ENCODE measurements around the gene MBIP. TPM values are rescaled to one million over a fixed set of nuclear protein-coding genes. Genes with fewer than 3 reads are reported as not detected.

Gene MBIP
- total RNA-seq, 2 donors from 2014 or later, result 4.5 to 10.1 TPM

- H3K9me3 ChIP-seq, result no peaks in the 10 kb centered on the region
- H3K27me3 ChIP-seq, result no peaks in the 10 kb centered on the region
- no peaks in the 10 kb centered on the region for H3K4me1 ChIP-seq
- no peak for TF ChIP-seq CTCF (IDR thresholded peaks at IDR 0.05)
- peaks cover 62% of the 10 kb centered on the region for H3K36me3 ChIP-seq
- no peak overlapping the region for H3K27ac ChIP-seq
- DNase-seq (ENCODE audit: low spot score), result no peak
- H3K4me3 ChIP-seq, result no peak overlapping the region
Observed at GRCh38 chr14:36306836-36307235, 13.6 kb downstream of the MBIP start.

- Histone ChIP-seq H3K27ac (no peak overlapping the region), H3K4me3 (no peak overlapping the region), H3K4me1 (no peaks in the 10 kb centered on the region), H3K36me3 (peaks cover 50% of the 10 kb centered on the region), H3K27me3 (no peaks in the 10 kb centered on the region), H3K9me3 (no peaks in the 10 kb centered on the region)
- DNase-seq (ENCODE audit: low spot score), result no peak
- no peak for TF ChIP-seq CTCF (IDR thresholded peaks at IDR 0.05)
Observed at GRCh38 chr14:36304895-36305294, 15.5 kb downstream of the MBIP start.

GRCh38 chr14:36303960-36304359, 16.5 kb downstream of the MBIP start:
- Histone ChIP-seq H3K27me3 (no peaks in the 10 kb centered on the region), H3K27ac (no peak overlapping the region), H3K9me3 (no peaks in the 10 kb centered on the region), H3K4me3 (no peak overlapping the region), H3K36me3 (peaks cover 45% of the 10 kb centered on the region), H3K4me1 (no peaks in the 10 kb centered on the region)
- no peak for DNase-seq (ENCODE audit: low spot score)
- no peak for TF ChIP-seq CTCF (IDR thresholded peaks at IDR 0.05)

GRCh38 chr14:36302823-36303222, 17.6 kb downstream of the MBIP start:
- peaks cover 47% of the 10 kb centered on the region for H3K36me3 ChIP-seq
- H3K4me1 ChIP-seq, result no peaks in the 10 kb centered on the region
- no peaks in the 10 kb centered on the region for H3K9me3 ChIP-seq
- DNase-seq (ENCODE audit: low spot score), result no peak
- TF ChIP-seq CTCF (IDR thresholded peaks at IDR 0.05), result no peak
- no peak overlapping the region for H3K4me3 ChIP-seq
- no peak overlapping the region for H3K27ac ChIP-seq
- H3K27me3 ChIP-seq, result no peaks in the 10 kb centered on the region

GRCh38 chr14:36301159-36301558, 19.3 kb downstream of the MBIP start:
- H3K4me3 ChIP-seq, result no peak overlapping the region
- H3K27ac ChIP-seq, result no peak overlapping the region
- DNase-seq (ENCODE audit: low spot score), result no peak
- peaks cover 42% of the 10 kb centered on the region for H3K36me3 ChIP-seq
- TF ChIP-seq CTCF (IDR thresholded peaks at IDR 0.05), result no peak
- no peaks in the 10 kb centered on the region for H3K4me1 ChIP-seq
- no peaks in the 10 kb centered on the region for H3K27me3 ChIP-seq
- H3K9me3 ChIP-seq, result no peaks in the 10 kb centered on the region

- Histone ChIP-seq H3K4me1 (no peaks in the 10 kb centered on the region), H3K36me3 (peaks cover 35% of the 10 kb centered on the region), H3K4me3 (no peak overlapping the region), H3K27me3 (no peaks in the 10 kb centered on the region), H3K27ac (no peak overlapping the region), H3K9me3 (no peaks in the 10 kb centered on the region)
- no peak for DNase-seq (ENCODE audit: low spot score)
- no peak for TF ChIP-seq CTCF (IDR thresholded peaks at IDR 0.05)
Observed at GRCh38 chr14:36300337-36300736, 20.1 kb downstream of the MBIP start.

All from right atrium auricular region (tissue), 2 donors.